Neural cell (in vitro differentiated cells): ENCODE results near the gene LCE2A. TPM values are rescaled to one million over a fixed set of nuclear protein-coding genes. Genes with fewer than 3 reads are reported as not detected.
"Not testable (repeated sequence)": the region's sequence is repeated elsewhere in the genome, so short reads cannot be mapped to it uniquely, and the experiment has no call there.

Source experiments
- H2AFZ ChIP-seq: fragments of 200-600, 300-800 bp; sonication (generic), shearing (Covaris generic); 2 replicates; pipeline ENCODE4 v1.6.0; 2014; ENCODE audit warnings: low read depth, mild to moderate bottlenecking, antibody characterized with exemption, low read length, moderate library complexity
- H3F3A ChIP-seq: fragments of 200-600 bp; shearing (Covaris generic); 2 replicates; pipeline ENCODE4 v1.6.1; 2016; ENCODE audit warnings: mild to moderate bottlenecking, moderate library complexity, mixed read lengths, antibody characterized with exemption, low read length; ENCODE audit not compliant: insufficient read depth, poor library complexity, severe bottlenecking
- H3K27ac ChIP-seq: fragments of 200-600, 300-800 bp; sonication (generic), shearing (Covaris generic); 2 replicates; pipeline ENCODE4 v1.5.1; 2014; ENCODE audit warnings: mild to moderate bottlenecking, low read length, moderate library complexity
- H3K27me3 ChIP-seq: fragments of 300-800, 200-600 bp; sonication (generic), shearing (Covaris generic); 2 replicates; pipeline ENCODE4 v1.6.0; 2014; ENCODE audit warnings: mild to moderate bottlenecking, low read depth, low read length, moderate library complexity; ENCODE audit not compliant: insufficient read depth
- H3K36me3 ChIP-seq: fragments of 300-800, 200-600 bp; sonication (generic), shearing (Covaris generic); 2 replicates; pipeline ENCODE4 v1.5.1; 2014; ENCODE audit warnings: mild to moderate bottlenecking, antibody characterized with exemption, low read length, moderate library complexity; ENCODE audit not compliant: insufficient read depth
- H3K4me2 ChIP-seq: fragments of 300-800, 200-600 bp; sonication (generic), shearing (Covaris generic); 2 replicates; pipeline ENCODE4 v1.6.0; 2014; ENCODE audit warnings: mild to moderate bottlenecking, low read length
- H3K4me3 ChIP-seq: fragments of 300-800, 200-600 bp; sonication (generic), shearing (Covaris generic); 2 replicates; pipeline ENCODE4 v1.5.1; 2014; ENCODE audit warnings: mild to moderate bottlenecking, low read length, moderate library complexity
- H3K79me2 ChIP-seq: fragments of 200-600 bp; shearing (Covaris generic); replicated peaks from 2 replicates; pipeline ENCODE4 v1.6.0; 2014; ENCODE audit warnings: mild to moderate bottlenecking, low read length, moderate library complexity; ENCODE audit not compliant: insufficient read depth
- H3K9ac ChIP-seq: fragments of 300-800, 200-600 bp; sonication (generic), shearing (Covaris generic); 2 replicates; pipeline ENCODE4 v1.6.1; 2016; ENCODE audit warnings: mild to moderate bottlenecking, low read length, mixed read lengths
- H3K9me2 ChIP-seq: fragments of 200-600 bp; shearing (Covaris generic); 2 replicates; pipeline ENCODE4 v1.6.1; 2016; ENCODE audit warnings: mild to moderate bottlenecking, low read length, mixed read lengths; ENCODE audit not compliant: insufficient read depth
- H3K9me3 ChIP-seq: fragments of 200-600, 300-800 bp; sonication (generic), shearing (Covaris generic); 2 replicates; pipeline ENCODE4 v1.6.1; 2016; ENCODE audit warnings: mild to moderate bottlenecking, mixed run types, low read length, moderate library complexity, mixed read lengths
- H4K20me1 ChIP-seq: fragments of 200-600 bp; shearing (Covaris generic); 2 replicates; pipeline ENCODE4 v1.6.1; 2016; ENCODE audit warnings: mild to moderate bottlenecking, mixed run types; ENCODE audit not compliant: insufficient read depth
- EP300 ChIP-seq: fragments of 450-650 bp; conservative IDR thresholded peaks from 2 replicates; pipeline ENCODE4 v1.6.1; 2014; ENCODE audit warnings: antibody characterized with exemption, mild to moderate bottlenecking, moderate library complexity; ENCODE audit not compliant: poor library complexity, severe bottlenecking
- EZH2 ChIP-seq: fragments of 200-600, 300-800 bp; shearing (Covaris generic), sonication (generic); IDR thresholded peaks from 2 replicates; pipeline ENCODE4 v1.6.1; 2014; ENCODE audit warnings: antibody characterized with exemption, low read length, borderline replicate concordance, mild to moderate bottlenecking; ENCODE audit not compliant: insufficient read depth, poor library complexity, severe bottlenecking
- MXI1 ChIP-seq: fragments of 450-650 bp; conservative IDR thresholded peaks from 2 replicates; pipeline ENCODE4 v1.6.1; 2014; ENCODE audit warnings: antibody characterized with exemption, mild to moderate bottlenecking; ENCODE audit not compliant: poor library complexity, severe bottlenecking
- POLR2AphosphoS5 ChIP-seq: IDR thresholded peaks from 2 replicates; pipeline ENCODE4 v1.6.1; 2012
- RAD21 ChIP-seq: fragments of 450-650 bp; conservative IDR thresholded peaks from 2 replicates; pipeline ENCODE4 v1.6.1; 2014; ENCODE audit warnings: antibody characterized with exemption, mild to moderate bottlenecking, moderate library complexity
- SMC3 ChIP-seq: fragments of 450-650 bp; conservative IDR thresholded peaks from 2 replicates; pipeline ENCODE4 v1.6.1; 2014; ENCODE audit warnings: antibody characterized with exemption, mild to moderate bottlenecking, moderate library complexity; ENCODE audit not compliant: poor library complexity
- TAF1 ChIP-seq: IDR thresholded peaks from 2 replicates; pipeline ENCODE4 v1.6.1; 2012; ENCODE audit warnings: low read depth
- polyA plus RNA-seq: library from polyadenylated mRNA; depleted of rRNA; stranded (reverse); fragments of >200 nt; gene quantifications from 2 replicates; pipeline ENCODE4 v1.2.3, GENCODE V29; 2014
- TF ChIP-seq, protein P1 (sequence below): IDR thresholded peaks from 2 replicates; pipeline ENCODE4 v1.6.1; 2012; ENCODE audit warnings: borderline replicate concordance
- TF ChIP-seq, protein P2 (sequence below): fragments of 450-650 bp; IDR thresholded peaks from 2 replicates; pipeline ENCODE4 v1.5.1; 2014; ENCODE audit warnings: antibody characterized with exemption, mild to moderate bottlenecking, moderate library complexity; ENCODE audit not compliant: poor library complexity, severe bottlenecking

Gene LCE2A
- polyA plus RNA-seq, 1 donor from 2014 or later, result not detected

DNA sequence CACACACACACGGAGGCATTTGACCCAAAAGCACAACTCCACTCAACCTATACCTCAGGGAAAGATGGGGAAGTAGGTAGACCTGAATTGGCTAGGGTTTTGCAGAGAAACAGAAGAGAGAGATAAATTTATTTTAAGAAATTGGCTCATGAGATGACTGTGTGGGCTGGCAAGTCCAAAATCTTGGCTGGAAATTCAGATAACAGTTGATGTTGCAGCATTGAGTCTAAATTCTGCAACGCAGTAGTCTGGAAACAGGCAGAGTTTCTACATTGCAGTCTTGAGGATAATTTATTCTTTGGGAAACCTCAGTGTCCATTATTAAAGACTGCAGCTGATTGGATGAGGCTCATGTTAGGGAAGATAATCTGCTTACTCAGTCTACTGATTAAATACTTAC lies 16.5 kb upstream of the LCE2A start:
- no peaks in the 10 kb centered on the region for H3K36me3 ChIP-seq
- H3K4me3 ChIP-seq, result no peak overlapping the region

DNA sequence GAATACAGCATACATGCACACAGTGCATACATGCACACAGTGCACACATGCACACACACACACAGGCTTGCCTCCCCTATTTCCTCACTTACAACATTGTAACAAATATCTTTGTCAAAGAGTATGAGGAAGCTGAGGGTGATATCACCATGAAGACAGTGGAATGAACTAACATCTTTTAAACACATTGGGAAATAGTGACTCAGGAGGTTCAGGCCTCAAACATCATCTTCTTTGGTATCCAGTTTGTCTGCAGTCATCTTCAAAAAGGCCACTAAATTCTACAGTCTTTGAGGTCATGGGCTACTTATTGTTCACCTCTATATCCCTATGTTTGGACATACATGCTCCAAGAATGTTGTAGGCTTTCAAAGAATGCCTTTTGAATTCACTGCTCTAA lies 14.3 kb upstream of the LCE2A start:
- H2AFZ ChIP-seq, result no peak overlapping the region
- H3K27ac ChIP-seq, result no peak overlapping the region
- TF ChIP-seq EP300 (no peak), TAF1 (no peak), SMC3 (no peak), EZH2 (no peak), RAD21 (no peak), POLR2AphosphoS5 (no peak), MXI1 (no peak)
- TF ChIP-seq, protein P1, sequence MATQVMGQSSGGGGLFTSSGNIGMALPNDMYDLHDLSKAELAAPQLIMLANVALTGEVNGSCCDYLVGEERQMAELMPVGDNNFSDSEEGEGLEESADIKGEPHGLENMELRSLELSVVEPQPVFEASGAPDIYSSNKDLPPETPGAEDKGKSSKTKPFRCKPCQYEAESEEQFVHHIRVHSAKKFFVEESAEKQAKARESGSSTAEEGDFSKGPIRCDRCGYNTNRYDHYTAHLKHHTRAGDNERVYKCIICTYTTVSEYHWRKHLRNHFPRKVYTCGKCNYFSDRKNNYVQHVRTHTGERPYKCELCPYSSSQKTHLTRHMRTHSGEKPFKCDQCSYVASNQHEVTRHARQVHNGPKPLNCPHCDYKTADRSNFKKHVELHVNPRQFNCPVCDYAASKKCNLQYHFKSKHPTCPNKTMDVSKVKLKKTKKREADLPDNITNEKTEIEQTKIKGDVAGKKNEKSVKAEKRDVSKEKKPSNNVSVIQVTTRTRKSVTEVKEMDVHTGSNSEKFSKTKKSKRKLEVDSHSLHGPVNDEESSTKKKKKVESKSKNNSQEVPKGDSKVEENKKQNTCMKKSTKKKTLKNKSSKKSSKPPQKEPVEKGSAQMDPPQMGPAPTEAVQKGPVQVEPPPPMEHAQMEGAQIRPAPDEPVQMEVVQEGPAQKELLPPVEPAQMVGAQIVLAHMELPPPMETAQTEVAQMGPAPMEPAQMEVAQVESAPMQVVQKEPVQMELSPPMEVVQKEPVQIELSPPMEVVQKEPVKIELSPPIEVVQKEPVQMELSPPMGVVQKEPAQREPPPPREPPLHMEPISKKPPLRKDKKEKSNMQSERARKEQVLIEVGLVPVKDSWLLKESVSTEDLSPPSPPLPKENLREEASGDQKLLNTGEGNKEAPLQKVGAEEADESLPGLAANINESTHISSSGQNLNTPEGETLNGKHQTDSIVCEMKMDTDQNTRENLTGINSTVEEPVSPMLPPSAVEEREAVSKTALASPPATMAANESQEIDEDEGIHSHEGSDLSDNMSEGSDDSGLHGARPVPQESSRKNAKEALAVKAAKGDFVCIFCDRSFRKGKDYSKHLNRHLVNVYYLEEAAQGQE, result no peak
- TF ChIP-seq, protein P2, sequence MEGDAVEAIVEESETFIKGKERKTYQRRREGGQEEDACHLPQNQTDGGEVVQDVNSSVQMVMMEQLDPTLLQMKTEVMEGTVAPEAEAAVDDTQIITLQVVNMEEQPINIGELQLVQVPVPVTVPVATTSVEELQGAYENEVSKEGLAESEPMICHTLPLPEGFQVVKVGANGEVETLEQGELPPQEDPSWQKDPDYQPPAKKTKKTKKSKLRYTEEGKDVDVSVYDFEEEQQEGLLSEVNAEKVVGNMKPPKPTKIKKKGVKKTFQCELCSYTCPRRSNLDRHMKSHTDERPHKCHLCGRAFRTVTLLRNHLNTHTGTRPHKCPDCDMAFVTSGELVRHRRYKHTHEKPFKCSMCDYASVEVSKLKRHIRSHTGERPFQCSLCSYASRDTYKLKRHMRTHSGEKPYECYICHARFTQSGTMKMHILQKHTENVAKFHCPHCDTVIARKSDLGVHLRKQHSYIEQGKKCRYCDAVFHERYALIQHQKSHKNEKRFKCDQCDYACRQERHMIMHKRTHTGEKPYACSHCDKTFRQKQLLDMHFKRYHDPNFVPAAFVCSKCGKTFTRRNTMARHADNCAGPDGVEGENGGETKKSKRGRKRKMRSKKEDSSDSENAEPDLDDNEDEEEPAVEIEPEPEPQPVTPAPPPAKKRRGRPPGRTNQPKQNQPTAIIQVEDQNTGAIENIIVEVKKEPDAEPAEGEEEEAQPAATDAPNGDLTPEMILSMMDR, result no peak
- no peaks in the 10 kb centered on the region for H3K9me2 ChIP-seq
- no peaks in the 10 kb centered on the region for H3K27me3 ChIP-seq
- no peak overlapping the region for H3K4me3 ChIP-seq
- no peaks in the 10 kb centered on the region for H4K20me1 ChIP-seq
- H3K79me2 ChIP-seq, result no peaks in the 10 kb centered on the region
- H3F3A ChIP-seq, result no peaks in the 10 kb centered on the region
- no peak overlapping the region for H3K4me2 ChIP-seq
- peaks cover 9% of the 10 kb centered on the region for H3K9me3 ChIP-seq
- no peaks in the 10 kb centered on the region for H3K36me3 ChIP-seq
- no peak overlapping the region for H3K9ac ChIP-seq

More for the DNA sequence above, 16.5 kb upstream of the LCE2A start:
- Histone ChIP-seq H3K79me2 (no peaks in the 10 kb centered on the region), H3F3A (no peaks in the 10 kb centered on the region), H3K9ac (no peak overlapping the region), H2AFZ (no peak overlapping the region), H3K4me2 (no peak overlapping the region), H4K20me1 (no peaks in the 10 kb centered on the region), H3K27me3 (no peaks in the 10 kb centered on the region), H3K9me2 (no peaks in the 10 kb centered on the region), H3K27ac (no peak overlapping the region), H3K9me3 (peaks cover 9% of the 10 kb centered on the region)
- TF ChIP-seq, protein P2, result no peak
- TF ChIP-seq RAD21 (no peak), MXI1 (no peak), EZH2 (no peak), TAF1 (no peak), EP300 (no peak), POLR2AphosphoS5 (no peak), SMC3 (no peak)
- TF ChIP-seq, protein P1, result no peak

DNA sequence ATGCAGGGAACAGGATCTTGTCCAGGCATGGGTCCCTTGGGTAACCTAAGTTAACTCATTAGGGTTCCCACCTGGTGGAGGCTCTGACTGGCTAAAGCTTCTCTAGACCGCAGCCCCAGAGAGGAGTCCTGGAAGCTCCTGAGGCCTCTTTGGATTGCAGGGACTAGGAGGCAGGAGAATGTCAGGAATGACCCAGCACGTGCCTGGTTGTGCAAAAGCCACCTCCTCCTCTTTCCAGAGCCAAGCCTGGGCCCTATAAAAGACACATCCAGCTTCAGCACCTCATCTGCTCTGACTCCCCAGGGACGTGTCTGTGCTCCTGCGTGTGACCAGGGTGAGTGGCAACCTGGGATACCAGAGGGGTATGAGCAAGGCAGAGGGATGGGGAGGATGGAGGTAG lies 12.3 kb upstream of the LCE2A start, which contains the start of gene LCE2B:
Gene LCE2B, plus strand, starts transcription at position 301 of the 400 bp plus-strand sequence. CDS start 721 bp downstream, outside the sequence.
- not testable (repeated sequence) for H3K4me2 ChIP-seq, H3K4me3 ChIP-seq, H3F3A ChIP-seq, H3K27me3 ChIP-seq, H3K36me3 ChIP-seq, H3K9me2 ChIP-seq, H3K9ac ChIP-seq, H3K27ac ChIP-seq, H3K79me2 ChIP-seq, H2AFZ ChIP-seq, H3K9me3 ChIP-seq, H4K20me1 ChIP-seq
